ENCODE data around the gene SLC43A1.

The SLC43A1 gene

DNA sequence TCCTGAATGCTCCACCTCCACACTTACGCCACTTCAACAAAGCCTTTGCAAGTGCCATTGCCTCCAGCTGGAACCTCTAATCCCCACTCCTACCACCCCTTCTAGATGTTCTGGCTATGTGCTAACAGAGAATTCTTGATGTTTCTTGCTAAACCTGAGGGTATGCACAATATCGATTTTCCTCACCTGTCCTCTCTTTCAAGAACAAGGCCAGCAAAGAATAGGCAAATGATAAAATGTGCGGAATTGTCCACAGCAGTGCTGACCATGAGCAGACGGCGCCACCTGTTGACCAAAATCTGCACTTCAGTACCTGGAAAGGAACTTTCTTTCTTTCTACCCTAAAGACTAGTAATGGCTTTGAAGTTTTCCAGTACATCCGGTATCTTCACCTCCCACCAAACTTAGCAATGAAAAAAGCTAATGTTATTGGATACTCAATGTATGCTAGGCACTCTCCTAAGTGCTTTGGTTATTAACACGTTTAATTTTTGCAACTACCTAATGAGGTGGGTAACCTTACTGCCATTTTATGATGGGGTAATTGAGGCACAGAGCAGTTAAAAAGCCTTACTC is 11.6 kb upstream of the SLC43A1 start:
- DNase-seq, result peak; percentile 68

DNA sequence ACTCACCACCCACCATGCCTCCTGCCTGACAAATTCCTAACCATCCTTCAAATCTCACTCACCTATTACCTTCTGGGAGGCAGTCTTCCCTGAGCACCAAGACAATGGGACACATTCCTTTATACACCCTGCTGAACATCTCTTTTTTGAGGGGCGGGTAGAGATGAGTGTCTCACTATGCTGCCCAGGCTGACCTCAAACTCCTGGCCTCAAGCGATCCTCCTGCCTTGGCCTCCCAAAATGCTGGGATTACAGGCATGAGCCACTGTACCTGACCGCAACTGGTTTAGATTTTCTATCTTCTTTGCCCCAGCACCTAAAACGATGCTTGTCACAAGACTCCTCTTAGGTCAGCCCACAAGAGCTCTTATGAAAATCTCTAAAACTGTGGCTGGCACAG is 7.9 kb upstream of the SLC43A1 start:
- no peak for DNase-seq

DNA sequence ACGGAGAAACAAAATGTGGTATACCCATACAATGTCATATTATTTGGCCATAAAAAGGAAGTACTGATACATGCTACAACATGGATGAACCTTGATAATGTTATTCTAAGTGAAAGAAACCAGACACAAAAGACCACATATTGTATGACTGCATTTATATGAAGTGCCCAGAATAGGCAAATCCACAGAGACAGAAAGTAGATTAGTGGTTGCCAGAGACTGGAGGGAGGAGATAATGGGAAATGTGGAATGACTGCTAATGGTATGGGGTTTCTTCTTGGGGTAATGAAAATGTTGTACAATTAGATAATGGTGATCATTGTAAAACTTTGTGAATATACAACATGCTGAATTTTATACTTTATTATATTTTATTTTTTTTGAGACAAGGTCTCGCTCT is 5.6 kb upstream of the SLC43A1 start:
- DNase-seq, result no peak

DNA sequence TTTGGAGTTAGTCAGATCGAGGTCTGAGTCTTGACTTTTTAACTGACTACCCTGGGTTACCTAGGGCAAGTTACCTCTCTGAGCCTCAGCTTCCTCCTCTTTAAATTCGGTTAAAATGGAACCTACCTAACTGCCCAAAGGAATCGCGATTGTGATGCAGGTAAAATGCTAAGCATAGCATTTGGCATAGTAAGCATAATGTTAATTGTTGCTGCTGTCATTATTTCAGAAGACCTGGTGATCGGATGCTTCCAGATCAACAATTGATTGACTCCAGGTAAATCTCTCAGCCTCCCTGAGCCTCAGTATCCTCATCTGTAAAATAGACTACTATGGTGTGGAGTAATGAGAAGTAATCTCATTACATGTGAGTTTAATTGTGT is 550 bp upstream of the SLC43A1 start:
- no peak for DNase-seq

DNA sequence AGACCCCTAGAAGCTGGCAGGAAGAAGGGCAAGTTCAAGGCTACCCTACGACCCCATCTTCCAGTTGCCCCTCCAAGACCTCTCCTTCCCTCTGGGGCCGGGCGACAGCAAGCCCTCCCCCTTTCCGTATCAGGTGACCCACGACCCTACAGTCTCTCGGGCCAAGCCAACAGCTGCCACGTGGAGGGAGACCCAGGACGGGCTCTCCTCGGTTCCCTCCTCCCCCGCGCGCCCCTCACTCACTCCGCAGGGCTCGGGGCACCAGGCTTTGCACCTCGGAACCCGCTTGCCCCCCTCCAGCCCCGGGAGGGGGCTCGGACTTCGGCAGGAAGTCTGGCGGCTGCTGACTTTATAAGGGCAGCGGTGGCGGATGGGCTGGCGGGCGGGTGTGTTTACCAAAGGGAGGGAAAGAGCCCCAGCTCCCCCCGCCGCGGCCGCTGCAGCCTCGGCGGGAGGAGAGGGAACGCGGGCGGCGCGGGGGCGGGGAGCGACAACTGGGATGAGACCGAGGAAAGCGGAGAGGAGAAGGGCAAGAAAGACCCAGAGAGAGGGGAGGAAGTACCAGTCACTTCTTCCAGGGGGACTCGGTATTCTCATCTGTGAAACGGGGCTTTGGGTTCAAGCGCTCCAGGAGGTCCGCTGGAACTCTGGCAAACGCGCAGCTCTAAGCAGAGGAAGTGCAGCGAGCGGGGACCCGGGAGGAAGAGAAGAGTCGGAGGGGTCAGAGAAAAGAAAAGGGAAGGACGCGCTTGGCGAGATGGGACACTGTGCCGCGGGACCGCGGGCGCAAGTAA is 767 bp downstream of the SLC43A1 start:
- DNase-seq, result peak; percentile 39

DNA sequence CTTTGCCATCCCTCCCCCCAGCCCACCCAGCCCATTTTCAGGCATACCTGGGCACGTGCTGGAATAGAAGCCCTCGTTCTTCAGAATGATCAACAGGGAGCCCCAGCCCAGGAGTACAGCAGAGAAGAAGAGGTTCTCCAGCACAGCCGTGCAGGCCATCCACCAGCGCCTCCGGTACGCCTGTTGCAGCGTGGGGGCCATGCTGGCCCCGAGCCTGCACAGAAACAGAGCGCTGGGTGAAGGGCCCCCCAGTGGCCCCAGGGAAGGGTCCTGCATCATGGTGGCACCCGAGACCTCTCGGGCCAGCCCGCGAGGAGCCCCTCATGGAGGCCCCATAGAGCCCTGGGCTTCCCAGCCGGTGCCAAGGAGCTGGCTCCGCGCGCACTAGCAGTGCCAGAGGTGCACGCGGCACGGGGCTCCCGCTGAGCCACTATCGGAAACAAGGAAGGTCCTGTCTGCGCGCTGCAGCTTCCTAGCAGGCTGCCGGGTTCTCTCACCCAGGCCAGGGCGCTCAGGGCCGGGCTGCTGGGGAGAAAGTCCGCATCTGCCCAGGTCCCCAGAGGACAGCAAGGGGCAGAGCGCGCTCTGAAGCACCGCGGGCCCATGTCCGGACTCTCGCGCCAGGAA is 1.5 kb downstream of the SLC43A1 start:
- DNase-seq, result no peak

DNA sequence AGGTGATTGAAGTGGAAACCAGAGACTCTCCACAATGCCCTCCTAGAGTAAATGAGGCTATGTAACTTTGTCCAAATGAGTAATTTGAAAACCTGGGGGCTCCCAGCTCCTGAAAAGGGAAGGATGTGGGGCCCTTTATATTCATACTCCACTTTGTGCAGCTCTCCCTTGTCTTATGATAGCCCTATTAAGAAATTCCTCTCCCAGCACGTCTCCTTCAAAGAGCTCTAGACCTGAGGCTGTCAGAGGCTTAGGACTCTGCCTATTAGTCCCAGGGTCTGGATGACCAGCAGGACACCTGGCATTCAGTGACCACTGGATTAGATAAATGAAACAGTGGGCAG is 2.1 kb downstream of the SLC43A1 start:
- no peak for DNase-seq

DNA sequence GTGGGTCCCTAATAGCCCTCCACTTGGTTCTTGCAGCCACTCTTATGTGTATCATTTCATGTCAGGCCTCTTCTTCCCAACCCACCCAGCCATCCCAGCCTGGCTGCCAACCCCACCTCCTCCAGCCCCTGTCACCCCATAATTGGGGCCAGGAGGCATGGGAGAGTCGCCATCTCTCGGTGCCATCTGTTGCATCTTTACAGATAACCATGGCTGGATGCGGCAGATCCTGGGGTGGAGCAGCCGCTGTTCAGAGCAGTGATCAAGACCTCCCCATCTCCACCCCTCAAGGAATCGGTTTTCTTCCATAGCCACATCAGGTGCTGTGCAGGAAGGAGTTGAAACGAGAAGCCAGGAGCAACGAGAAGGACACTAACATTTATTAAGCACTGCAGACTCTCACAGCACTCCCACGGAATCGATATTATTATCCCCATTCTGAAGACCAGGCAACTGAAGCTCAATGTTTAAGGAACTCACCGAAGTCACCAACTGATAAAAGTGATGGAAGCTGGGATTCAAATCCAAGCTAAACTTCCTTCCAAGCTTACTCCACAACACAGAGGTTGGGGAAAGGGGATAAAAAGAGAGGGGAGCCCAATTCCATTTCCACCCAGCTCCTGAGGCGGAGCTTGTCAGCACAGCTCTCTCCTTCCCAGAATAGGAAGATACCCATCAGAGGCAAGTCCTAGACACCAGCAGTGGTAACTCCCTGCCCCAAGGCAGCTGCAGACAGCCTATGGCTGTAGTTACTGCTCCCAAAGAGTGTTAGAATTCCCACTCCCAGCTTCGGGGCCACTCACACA is 2.7 kb downstream of the SLC43A1 start:
- DNase-seq, result no peak

DNA sequence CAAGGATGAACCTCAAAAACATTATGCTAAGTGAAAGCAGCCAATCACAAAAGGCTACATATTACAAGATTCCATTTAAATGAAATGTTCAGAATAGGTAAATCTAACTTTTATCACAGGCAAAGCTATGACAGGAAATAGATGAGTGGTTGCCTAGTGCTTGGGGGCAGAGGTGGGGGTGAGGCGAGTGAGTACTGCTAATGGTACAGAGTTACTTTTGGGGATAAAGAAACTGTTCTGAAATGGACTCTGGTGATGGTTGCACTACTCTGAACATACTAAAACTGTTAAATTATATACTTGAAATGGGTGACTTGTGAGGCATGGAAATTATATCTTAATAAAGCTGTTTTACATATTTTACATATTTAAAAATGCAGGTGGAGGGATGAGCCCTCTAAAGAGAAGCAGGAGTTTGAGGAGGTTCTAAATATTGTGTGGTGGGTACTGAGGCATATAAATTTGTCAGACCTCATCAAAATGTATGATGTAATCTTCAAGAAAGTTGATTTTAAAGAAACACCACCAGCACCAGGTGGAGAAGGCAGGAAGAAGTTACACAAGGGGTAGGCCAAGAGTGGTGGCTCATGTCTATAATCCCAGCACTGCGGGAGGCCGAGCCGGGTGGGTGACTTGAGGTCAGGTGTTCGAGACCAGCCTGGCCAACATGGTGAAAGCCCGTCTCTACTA is 3.6 kb downstream of the SLC43A1 start:
- DNase-seq, result no peak

DNA sequence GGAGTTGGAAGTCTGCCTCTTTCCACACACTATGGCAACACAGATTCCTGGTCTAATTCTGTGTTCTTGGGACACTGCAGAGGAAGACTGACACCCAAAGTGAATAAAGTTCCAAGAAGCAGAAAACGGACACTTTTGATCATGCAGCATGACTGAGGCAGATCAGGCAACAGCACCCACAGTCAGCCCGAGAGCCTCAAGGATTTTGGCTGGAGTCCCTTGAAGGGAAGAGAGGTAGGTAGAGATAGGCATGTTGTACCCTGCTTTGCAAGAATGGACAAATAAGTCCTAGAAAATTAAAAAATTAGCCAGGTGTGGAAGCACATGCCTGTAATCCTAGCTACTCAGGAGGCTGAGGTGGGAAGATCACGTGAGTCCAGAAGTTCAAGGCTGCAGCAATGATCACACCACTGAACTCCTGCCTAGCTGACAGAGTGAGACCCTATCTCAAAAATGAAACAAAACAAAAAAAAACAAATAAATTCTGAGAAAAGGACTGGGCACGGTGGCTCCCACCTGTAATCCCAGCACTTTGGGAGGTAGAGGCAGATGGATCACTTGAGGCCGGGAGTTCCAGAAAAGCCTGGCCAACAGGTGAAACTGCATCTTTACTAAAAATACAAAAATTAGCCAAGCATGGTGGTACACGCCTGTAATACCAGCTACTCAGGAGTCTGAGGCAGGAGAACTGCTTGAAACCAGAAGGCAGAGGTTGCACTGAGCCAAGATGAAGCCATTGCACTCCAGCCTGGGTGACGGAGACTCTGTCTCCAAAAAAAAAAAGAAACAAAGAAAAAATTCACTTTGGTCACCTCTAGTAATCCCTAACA is 6.9 kb downstream of the SLC43A1 start:
- no peak for DNase-seq

DNA sequence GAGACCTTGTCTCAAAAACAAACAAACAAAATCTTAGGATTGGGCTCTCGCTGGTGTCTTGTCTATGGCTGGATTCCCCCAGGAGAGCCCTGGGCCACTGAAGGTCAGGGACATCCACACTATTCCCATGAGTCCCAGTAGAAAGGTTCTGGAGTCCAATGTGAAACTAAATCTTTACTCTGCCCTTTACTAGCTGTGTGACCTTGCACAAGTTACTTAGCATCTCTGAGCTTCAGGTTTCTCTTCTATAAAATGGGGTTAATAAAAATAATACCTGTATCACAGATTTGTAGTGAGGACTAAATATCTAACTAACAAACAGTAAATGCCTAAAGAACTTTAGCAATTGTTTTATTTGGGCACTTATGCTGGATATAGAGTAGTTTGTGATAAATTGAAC is 9.0 kb downstream of the SLC43A1 start:
- no peak for DNase-seq

DNA sequence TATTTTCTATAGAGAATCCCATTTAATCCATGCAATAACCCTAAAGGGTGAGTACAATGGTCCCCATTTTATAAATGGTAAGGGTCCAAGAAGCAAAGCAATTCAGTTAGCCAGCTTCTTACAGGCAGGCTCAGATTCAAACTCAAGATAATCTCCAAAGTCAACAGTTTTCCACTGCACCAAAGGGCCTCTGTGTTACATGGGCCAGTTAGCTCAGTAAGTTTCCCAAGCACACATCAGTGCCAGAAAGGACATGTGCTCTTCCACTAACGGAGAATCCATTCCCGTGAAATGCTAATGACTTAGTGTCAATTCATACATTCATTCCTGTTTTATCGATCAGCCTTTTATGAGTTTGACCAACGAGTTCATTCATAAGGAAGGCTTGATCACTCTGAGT is 11.0 kb downstream of the SLC43A1 start:
- DNase-seq, result no peak

DNA sequence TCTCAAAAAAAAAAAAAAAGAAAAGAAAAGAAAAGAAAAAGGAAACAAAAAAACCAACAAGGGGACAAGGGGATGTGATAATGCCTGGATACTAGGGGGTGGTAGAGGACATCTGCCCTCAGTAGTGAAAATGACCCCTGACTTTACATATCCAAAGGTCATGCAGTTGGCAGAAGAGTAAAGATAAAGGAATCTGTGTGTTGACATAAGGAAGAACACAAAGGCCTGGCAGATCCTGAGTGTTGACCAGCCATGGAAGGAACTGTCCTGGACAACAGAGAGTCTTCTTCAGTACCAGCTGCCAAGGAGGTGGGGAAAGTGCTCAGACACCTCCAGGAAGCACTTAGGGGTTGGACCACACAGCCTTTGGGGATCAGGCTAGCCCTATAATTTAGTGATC is 12.6 kb downstream of the SLC43A1 start:
- DNase-seq, result no peak

DNA sequence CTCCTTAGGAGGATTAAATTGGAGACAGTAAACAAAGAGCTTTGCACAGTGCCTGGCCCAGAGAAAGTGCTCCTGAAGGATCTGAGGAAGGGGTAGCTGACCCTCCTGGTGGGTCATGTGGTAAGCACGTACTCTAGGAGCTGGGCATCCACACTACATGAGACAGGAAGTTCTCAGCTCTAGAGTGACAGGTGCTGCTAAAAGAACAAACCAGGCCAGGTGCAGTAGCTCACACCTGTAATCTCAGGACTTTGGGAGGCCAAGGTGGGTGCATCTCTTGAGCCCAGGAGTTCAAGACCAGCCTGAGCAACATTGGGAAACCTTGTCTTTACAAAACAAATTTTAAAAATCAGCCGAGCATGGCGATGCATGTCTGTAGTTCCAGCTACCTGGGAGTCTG is 13.1 kb downstream of the SLC43A1 start:
- no peak for DNase-seq

DNA sequence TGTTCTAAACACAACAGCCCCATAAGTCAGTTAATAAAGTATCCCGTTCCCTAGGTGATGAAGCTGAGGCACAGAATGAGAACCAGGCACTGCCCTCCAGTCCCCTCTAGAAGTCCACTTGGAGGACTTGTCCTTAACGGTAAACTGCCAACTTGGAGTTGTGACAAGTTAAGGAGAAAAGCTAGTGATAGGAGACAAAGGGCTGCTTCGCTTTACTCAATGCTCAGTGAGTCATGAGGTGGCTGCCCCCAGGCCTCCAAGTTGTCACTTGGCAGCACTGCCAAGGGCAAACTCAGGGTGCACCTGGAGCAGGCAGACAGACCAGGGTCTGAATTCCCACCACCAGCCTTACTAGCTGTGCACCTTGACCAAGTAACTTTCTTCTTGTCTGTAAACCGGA is 13.5 kb downstream of the SLC43A1 start:
- no peak for DNase-seq

DNA sequence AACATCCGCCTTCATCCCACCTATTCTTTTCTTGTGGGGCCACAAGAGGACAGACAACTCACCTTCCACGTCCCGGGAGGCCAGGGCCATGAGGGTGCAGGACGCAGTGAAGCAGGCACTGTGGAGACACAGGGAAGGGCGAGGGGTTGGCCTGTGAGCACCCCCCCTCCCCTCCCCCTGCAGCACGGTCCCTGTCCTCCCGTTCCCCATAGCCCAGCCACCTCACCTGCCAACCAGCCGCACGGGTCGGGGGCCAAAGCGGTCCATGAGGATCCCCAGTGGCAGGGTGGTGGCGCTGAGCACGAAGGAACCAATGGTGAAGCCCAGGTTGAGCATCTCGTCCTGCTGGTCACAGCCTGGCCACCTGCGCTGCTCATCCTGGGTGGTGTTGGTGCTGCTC is 14.6 kb downstream of the SLC43A1 start:
- DNase-seq, result no peak

DNA sequence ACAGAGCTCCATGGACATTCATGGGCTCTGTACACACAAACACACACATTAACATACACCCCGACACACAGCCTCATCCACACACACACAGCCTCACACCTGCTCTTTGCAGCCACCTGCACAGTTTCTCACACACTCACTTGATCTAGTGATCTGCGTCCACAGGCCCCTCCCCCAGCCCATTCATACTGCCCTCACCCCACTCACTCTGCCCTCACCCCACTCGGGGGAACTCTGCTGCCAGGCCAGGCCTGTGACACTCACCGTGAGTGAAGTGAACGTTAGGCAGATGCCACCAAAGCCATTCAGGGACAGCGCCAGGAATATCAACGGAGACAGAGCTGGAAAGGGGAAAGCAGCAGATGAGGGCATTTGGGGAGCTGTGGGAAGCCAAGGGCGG is 15.0 kb downstream of the SLC43A1 start:
- no peak for DNase-seq

DNA sequence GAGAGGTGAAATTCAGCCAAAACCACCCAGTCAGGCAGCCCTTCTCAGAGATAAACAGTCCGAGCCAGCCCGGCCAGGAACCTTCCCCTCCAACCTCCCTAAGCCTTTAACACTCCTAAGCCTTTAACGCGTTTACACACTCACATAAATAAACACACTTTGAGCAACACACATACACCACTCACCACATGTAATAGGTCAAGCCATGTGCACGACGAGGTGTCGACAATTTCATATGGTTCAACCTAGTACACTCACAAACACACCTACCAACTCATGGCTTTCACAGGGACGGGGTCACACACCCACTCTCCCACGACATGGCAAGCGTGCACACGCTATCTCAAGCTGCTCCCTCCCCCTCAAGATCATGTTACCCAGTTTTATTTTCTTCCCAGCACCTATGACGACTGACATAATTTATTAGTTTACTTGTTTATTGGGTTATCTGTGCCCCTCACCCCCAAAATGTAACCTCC is 15.5 kb downstream of the SLC43A1 start:
- no peak for DNase-seq

DNA sequence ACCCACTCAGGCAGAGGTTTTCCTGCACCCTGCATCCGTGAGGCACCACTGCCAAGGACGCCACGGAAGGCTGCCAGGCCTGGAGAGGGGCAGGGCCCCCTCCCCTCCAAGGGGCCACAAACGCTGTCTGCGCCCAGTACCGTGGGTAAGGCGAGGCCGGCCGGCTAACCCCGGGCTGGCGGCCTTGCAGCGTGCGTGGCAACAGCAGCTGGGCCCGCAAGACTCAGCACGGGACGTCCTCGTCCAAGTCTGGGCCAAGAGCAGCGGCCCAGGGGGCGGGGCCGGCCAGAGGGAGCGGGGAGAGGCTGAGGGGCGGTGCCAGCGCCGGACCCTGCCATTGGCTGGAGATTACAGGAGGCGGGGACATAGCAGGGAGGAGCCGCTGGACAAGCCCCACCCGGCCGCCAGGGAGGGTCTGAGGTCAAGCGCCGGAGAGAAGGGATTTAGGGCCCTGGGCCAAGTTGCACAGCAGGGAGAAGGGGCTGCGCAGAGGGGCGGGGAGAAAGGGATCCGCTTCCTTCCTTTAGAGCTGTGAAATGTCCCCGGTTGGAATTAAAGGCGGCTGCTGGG is 16.0 kb downstream of the SLC43A1 start:
- DNase-seq, result no peak

DNA sequence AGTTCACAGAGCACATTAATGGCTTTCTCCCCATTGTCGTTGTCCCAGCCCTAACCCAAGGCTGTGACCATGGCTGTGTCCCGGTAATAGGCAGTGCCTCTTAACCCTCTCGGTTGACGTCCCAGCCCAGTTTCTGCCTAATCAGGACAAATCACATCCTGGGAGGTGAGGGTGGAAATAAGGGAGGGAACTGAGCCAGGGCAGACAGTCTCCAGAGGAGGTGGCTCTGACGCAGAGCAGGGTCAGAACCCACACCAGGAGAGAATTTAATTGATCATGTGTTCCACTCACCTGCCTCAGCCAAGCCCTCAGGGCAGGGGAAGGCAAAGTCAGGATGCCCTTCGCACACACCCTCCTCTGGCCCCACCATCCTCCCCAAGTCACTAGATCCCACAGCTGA is 17.0 kb downstream of the SLC43A1 start:
- no peak for DNase-seq

Measured in activated T-cell treated with anti-CD3 and anti-CD28 coated beads for 4 hours (primary cell).